Central memory CD4-positive, alpha-beta T cell (primary cell): ENCODE data around the gene GLP2R.

Source experiments
- DNase-seq: peaks from one replicate; pipeline ENCODE4 v3.0.0; 2022

The GLP2R gene

GRCh38 chr17:9814337-9814945, 11.3 kb upstream of the GLP2R start:
- DNase-seq, result no peak

GRCh38 chr17:9816472-9816871, 9.3 kb upstream of the GLP2R start:
- DNase-seq, result no peak

- no peak for DNase-seq
Measured at GRCh38 chr17:9817086-9817485, 8.6 kb upstream of the GLP2R start.

- no peak for DNase-seq
Measured at GRCh38 chr17:9818760-9819159, 7.0 kb upstream of the GLP2R start.

- DNase-seq, result no peak
Measured at GRCh38 chr17:9820448-9820847, 5.3 kb upstream of the GLP2R start.

GRCh38 chr17:9821921-9822320, 3.8 kb upstream of the GLP2R start, which contains the start of gene GSG1L2:
Gene GSG1L2 (minus strand): TSS chr17:9822079. CDS start chr17:9822071, 8 bp downstream.
- no peak for DNase-seq

GRCh38 chr17:9824094-9824493, 1.6 kb upstream of the GLP2R start:
- DNase-seq, result no peak

GRCh38 chr17:9824797-9825338, 856 bp upstream of the GLP2R start:
- DNase-seq, result no peak

GRCh38 chr17:9828296-9829295, 2.9 kb downstream of the GLP2R start:
- DNase-seq, result no peak

- no peak for DNase-seq
Measured at GRCh38 chr17:9829343-9829742, 3.6 kb downstream of the GLP2R start.

GRCh38 chr17:9830711-9831110, 5.0 kb downstream of the GLP2R start:
- no peak for DNase-seq

GRCh38 chr17:9833922-9834321, 8.2 kb downstream of the GLP2R start:
- no peak for DNase-seq

GRCh38 chr17:9837551-9838471, 12.1 kb downstream of the GLP2R start:
- DNase-seq, result no peak

GRCh38 chr17:9839433-9839832, 13.7 kb downstream of the GLP2R start:
- no peak for DNase-seq

GRCh38 chr17:9842057-9842758, 16.5 kb downstream of the GLP2R start:
- no peak for DNase-seq

- DNase-seq, result no peak
Measured at GRCh38 chr17:9843152-9844010, 17.7 kb downstream of the GLP2R start.

GRCh38 chr17:9844153-9844552, 18.4 kb downstream of the GLP2R start:
- no peak for DNase-seq

GRCh38 chr17:9845306-9845705, 19.6 kb downstream of the GLP2R start:
- no peak for DNase-seq

- no peak for DNase-seq
Measured at GRCh38 chr17:9850151-9850550, 24.4 kb downstream of the GLP2R start.

GRCh38 chr17:9854255-9854654, 28.5 kb downstream of the GLP2R start:
- no peak for DNase-seq

GRCh38 chr17:9855036-9855435, 29.3 kb downstream of the GLP2R start:
- no peak for DNase-seq
